H7 (cell line): ENCODE results near the gene PBRM1. TPM values are rescaled to one million over a fixed set of nuclear protein-coding genes. Genes with fewer than 3 reads are reported as not detected.

Experiments
- DNase-seq: peaks from one replicate; pipeline ENCODE4 v3.0.0; 2012
- H3K27me3 ChIP-seq: 2 replicates; pipeline ENCODE4 v1.6.0; 2011; ENCODE audit warnings: mild to moderate bottlenecking, low read length; ENCODE audit not compliant: control insufficient read depth, insufficient read depth
- H3K36me3 ChIP-seq: replicated peaks from 2 replicates; pipeline ENCODE4 v1.5.1; 2011; ENCODE audit warnings: low read length; ENCODE audit not compliant: control insufficient read depth, insufficient read depth
- H3K4me3 ChIP-seq: 2 replicates; pipeline ENCODE4 v1.5.1; 2011; ENCODE audit warnings: low read depth, mild to moderate bottlenecking, control low read depth, low read length, moderate library complexity; ENCODE audit not compliant: insufficient read depth
- total RNA-seq: library from RNA; depleted of rRNA; stranded (reverse); fragments of >200 nt; shearing (Covaris generic); gene quantifications from 2 replicates; pipeline ENCODE4 v1.2.3, GENCODE V29; 2014

PBRM1 gene
- total RNA-seq, 1 experiment from 2014 or later: 29.1 TPM

DNA sequence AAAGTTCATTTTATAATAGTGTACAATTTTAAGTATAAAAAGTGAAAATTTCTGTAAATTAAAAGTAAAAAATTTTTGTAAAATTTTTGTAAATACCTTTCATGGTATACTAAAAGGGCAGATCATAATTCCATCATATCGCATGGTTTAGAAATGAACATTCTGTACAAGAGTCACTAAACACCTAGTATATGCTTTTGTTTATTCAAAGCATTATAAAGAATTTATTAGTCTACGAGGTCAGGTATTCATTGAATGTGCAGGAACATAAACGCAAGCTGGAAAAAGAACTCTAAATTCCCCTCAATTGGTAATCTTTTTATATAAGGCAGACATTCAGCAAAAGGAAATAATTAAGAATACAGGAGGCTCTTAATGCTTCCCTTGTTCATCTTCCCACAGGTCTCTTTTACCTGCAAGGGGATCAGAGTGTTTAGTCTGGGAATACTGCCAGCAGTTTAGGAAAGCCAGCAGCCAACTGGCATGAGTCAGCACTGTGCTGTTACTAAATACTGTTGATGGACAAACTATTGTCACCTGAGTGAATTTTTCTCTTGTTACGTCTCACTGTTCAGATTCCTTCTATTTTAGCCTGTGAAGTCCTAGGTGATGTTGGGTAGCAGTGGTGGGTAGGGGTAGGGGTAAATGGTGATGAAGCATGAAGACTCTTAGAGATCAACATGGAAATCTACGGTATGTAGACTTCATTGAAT, 79.2 kb downstream of the PBRM1 start:
- no peak for DNase-seq
- Histone ChIP-seq H3K4me3 (no peak overlapping the region), H3K27me3 (no peaks in the 10 kb centered on the region), H3K36me3 (peaks cover 3% of the 10 kb centered on the region)

DNA sequence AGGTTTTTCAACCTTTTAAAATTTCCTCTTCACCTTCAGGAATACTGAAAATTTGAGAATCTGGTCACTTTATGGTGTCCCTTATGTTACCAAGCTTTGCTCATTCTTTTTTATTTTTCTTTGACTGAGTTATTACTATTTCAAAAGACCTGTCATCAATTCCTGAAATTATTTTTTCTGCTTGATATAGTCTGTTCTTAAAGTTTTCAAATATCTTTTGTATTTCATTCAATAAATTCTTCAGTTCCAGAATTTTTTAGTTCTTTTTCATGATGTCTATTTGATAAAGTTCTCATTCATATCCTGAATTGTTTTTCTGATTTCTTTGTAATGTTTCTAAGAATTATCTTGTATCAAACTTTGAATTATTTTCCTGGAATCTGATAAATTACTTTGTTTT, 85.5 kb downstream of the PBRM1 start:
- H3K36me3 ChIP-seq: no peaks in the 10 kb centered on the region; the same call in 1 of the 2 replicates
- no peak for DNase-seq
- H3K27me3 ChIP-seq: no peaks in the 10 kb centered on the region
- H3K4me3 ChIP-seq: no peak overlapping the region

DNA sequence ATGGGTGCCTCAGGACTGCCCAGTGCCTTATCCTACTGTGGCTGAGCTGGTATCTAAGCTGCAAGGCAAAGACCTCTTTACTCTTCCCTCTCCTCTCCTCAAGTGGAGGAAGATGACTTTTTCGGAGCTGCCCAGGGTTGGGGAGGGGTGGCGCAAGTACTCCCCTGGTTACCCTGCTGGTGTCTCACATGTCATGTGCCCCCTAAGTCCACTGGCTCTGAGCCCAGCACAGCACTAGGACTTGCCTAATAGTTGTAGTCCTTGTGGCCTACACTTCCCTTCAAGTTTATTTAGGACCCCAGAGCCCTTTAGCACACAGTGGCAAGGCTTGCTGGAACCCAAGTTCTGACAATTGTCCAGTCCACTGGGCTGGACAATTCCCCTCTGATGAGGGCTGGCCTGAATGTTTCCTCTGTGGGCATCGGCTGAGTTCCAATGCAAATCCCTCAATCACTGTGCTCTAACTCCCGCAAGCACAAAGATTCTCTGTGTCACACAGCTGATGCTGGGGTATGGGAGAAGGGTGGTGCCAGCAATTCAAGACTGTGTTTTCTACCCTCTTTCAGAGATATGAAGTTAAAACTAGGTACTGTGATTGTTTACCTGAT, 89.0 kb downstream of the PBRM1 start:
- no peak for DNase-seq
- no peak overlapping the region for H3K4me3 ChIP-seq
- H3K36me3 ChIP-seq: no peaks in the 10 kb centered on the region; the same call in 1 of the 2 replicates
- no peaks in the 10 kb centered on the region for H3K27me3 ChIP-seq

DNA sequence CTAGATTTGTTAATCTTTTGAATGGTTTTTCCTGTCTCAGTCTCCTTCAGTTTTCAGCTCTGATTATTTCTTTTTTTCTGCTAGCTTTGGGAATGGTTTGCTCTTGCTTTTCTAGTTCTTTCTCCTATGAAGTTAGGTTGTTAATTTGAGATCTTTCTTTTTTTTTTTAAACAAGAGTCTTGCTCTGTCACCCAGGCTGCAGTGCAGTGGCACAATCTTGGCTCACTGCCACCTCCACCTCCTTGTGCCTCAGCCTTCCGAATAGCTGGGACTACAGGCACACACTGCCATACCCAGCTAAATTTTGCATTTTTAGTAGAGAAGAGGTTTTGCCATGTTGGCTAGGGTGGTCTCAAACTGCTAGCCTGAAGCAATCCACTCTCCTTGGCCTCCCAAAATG, 92.6 kb downstream of the PBRM1 start:
- no peak for DNase-seq
- H3K36me3 ChIP-seq: peaks cover under 1% of the 10 kb centered on the region
- H3K27me3 ChIP-seq: no peaks in the 10 kb centered on the region
- H3K4me3 ChIP-seq: no peak overlapping the region

DNA sequence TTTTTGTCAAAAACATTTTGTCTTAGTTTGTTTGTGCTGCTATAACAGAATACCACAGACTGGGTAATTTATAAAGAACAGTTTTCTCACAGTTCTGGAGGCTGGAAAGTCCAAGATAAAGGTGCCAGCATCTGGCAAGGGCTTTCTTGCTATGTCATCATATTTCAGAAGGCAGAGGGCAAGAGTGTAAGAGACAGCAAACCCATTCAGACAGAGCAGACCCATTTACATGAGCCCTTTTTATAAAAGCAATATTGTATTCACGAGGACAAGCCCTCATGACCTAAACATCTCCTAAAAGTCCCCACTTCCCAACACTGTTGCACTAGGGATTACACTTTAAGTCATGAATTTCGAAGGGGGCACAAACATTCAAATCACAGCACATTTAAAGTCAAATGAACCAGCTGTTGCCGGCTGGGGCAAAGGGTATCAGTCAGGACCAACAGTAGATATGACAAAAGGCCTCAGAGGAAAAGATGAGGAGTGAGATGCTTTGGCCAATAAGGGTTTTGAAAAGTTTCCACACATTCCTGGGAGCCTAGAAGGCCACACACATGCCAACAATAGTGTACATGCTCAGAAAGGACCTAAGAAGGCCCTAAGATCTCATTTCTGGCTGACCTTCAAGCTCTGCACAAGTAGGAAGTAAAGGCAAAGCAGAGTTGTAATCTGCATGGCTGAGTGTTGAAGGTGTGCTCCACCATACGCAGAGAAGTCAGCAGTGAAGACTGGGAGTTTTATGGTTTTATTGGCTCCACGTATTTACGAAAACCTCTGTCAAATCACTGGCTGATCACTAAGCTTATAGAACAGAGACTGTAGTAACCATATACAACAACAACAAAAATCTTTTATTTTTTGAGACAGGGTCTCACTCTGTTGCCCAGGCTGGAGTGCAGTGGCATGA, 111.4 kb downstream of the PBRM1 start:
- no peak overlapping the region for H3K4me3 ChIP-seq
- H3K27me3 ChIP-seq: no peaks in the 10 kb centered on the region
- DNase-seq: no peak
- peaks cover 5% of the 10 kb centered on the region for H3K36me3 ChIP-seq

DNA sequence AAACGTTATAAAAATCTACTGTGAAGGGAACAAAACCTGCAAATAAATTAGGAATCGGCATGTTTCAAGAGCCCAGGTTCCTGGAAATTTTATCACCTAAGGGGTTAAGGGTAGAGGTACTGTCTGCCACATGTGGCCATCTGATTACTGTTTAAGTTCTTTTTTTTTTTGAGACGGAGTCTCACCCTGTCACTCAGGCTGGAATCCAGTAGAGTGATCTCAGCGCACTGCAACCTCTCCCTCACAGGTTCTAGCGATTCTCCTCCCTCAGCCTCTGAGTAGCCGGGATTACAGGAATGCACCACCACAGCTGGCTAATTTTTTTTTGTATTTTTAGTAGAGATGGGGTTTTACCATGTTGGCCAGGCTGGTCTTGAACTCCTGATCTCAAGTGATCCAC, 113.5 kb downstream of the PBRM1 start:
- no peaks in the 10 kb centered on the region for H3K27me3 ChIP-seq
- DNase-seq: no peak
- H3K4me3 ChIP-seq: no peak overlapping the region
- H3K36me3 ChIP-seq: 0 out of 2 replicates have a peak, but pooled peaks cover 2% of the 10 kb centered on the region

DNA sequence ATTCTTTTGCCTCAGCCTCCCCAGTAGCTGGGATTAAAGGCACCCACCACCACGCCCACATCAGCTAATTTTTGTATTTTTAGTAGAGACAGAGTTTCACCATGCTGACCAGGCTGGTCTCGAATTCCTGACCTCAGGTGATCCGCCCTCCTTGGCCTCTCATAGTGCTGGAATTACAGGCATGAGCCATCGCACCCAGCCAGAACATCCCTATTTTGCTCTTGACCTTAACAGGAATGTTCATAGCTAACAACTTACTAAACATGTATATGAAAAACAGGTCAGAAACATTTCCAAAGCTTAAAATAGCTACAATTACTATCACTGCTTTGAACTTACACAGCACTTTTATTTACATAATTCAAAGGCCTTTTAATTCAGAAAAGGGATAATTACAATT, 115.6 kb downstream of the PBRM1 start:
- no peak for DNase-seq
- H3K36me3 ChIP-seq: 0 out of 2 replicates have a peak, but pooled peaks cover 2% of the 10 kb centered on the region
- H3K4me3 ChIP-seq: no peak overlapping the region
- no peaks in the 10 kb centered on the region for H3K27me3 ChIP-seq

DNA sequence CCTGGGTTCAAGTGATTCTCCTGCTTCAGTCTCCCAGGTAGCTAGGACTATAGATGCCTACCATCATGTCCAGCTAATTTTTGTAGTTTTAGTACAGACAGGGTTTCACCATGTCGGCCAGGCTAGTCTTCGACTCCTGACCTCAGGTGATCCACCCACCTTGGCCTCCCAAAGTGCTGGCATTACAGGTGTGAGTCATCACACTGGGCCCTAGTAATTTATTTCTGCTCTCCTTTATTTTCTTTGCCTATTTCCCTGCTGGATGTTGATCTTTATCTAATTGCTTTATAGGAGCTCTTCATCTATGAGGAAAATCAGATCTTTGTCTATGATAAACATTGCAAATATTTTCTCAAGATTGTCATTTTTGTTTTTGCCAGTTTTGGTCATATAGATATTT, 117.6 kb downstream of the PBRM1 start:
- Histone ChIP-seq H3K4me3 (no peak overlapping the region), H3K27me3 (no peaks in the 10 kb centered on the region), H3K36me3 (peaks cover 1% of the 10 kb centered on the region; the same call in 1 of the 2 replicates)
- no peak for DNase-seq

DNA sequence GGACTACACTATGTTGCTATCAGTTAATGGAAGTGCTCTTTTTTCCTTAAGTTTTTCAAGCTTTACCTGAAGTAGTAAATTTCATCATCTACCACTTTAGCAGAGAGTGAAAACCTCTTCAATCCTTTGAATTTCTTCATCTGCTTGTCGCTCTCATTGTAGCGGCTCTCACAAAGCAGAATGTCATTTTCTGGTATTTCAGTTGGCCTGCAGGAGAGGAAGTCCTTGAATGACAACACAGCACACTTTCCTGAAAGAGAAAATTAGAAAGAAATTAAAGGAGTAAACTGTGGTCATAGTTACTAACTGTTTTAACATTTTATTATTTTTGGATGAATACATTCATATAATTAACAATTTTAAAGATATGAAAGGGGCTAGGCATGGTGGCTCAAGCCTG, 121.7 kb downstream of the PBRM1 start:
- Histone ChIP-seq H3K36me3 (peaks cover 6% of the 10 kb centered on the region), H3K4me3 (no peak overlapping the region), H3K27me3 (no peaks in the 10 kb centered on the region)
- no peak for DNase-seq

DNA sequence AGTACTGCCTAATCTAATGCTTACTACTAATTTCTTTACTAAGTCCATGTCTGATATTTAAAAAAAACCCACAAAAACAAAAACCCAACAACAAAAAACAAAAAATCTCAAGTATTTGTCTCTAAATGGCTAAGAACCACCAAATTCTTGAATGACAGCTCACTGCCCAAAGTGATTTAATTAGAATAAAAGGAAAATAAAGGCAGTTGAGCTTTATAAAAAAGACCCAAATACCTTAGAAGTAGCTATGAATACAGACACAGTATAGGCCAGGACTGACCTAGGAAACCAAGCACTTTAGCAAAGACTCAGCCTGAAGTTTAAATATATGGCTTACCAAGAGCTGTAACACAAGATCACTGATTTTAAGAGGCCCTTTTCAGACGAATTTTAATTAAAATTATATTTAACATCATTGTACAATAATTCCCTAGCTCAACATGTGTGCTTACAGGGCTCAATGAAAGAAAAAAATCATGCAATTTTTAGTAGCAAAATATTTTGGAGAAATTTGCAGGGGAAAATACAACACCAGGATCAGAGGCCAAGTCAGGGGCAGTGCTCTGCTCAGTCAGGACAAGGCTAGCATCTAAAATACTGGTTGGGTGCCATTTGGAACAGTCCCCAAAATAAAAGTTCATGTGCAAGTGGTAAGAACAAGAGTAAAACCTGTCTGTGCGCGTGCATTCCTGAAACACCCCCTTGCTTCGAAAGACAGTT, 124.5 kb downstream of the PBRM1 start:
- Histone ChIP-seq H3K27me3 (no peaks in the 10 kb centered on the region), H3K4me3 (no peak overlapping the region), H3K36me3 (peaks cover 6% of the 10 kb centered on the region)
- DNase-seq: no peak

DNA sequence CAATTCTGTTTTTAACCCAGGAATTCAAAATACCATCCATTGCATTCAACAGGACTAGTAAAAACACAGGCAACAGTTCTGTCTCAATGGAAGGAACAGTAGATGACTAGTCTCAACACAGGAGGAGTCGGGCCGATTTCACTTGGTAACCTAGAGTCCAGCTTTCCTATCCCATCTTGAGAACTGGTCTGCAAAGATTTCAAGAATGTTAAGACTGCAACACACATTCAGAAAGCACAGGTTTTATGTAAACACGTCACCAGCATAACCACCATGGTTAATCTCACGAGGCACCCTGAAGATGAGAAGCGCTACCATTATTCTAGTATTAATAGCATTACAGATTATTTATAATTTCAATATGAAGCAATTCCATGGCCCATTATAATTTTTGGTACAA, 127.3 kb downstream of the PBRM1 start:
- Histone ChIP-seq H3K4me3 (no peak overlapping the region), H3K27me3 (no peaks in the 10 kb centered on the region), H3K36me3 (peaks cover 8% of the 10 kb centered on the region)
- no peak for DNase-seq

DNA sequence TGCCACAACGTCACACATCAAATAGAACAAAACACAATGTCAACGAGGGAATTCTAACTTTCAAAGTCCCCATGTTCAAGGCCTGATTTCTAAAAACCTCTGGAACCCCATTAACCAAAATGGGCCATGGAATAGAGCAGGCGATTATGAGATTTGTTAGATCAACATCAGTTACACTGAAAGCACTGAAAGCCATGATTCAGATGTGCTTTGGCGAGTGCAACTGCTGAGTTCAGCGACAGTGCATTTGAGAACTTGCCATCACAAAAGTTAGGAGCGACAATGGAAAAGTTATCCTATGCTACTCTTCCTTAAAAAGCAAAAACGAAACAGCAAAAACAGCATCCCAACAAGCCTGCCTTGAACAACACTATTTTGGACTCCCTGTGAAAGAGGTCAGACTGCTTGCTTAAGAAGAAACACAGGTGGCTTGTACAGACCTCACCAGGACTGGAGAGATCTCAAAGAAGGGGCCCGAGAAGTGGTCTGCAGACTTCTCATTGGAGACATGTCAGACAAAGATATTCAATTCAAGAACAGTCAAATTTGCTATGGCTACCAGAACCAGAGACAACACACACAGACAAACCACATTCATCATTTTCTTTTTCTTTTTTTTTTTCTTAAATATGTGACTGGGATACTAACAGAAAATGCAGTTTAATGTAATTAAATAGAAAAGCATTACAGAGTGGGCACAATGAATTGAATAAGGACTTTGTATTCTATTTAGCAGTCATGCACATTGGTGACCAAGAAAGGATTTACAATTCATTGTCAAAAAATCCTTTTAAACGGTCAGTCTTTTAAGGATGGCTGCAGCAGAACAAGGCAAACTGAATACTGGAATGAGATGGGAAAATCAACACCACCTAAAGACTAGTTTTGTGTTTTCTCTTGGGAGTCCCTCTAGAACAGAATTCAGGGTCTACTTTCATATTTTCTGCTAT, 128.4 kb downstream of the PBRM1 start:
- no peaks in the 10 kb centered on the region for H3K27me3 ChIP-seq
- DNase-seq: no peak
- H3K36me3 ChIP-seq: peaks cover 6% of the 10 kb centered on the region
- H3K4me3 ChIP-seq: no peak overlapping the region

DNA sequence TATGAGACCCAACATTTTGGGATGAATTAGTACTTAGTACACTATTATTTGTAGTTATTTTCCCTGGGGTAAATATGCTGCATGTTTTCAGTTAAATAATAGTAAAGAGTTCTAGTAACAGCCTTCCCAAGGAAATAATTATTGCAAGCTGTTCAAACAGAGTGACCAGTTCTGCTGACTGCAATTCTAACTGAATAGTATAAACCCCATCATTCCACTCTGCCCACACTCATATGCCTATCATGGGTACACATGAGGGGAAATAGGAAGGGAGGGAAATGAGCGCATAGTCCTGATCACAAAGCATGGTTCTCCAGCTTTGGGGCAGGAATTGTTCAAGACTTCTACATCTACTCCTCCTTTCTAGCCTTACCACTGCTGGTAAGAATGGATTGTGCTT, 130.7 kb downstream of the PBRM1 start:
- Histone ChIP-seq H3K27me3 (no peaks in the 10 kb centered on the region), H3K4me3 (no peak overlapping the region), H3K36me3 (peaks cover 2% of the 10 kb centered on the region)
- no peak for DNase-seq
